Hepatocyte (in vitro differentiated cells): ENCODE data around the gene ST8SIA5. TPM values are rescaled to one million over a fixed set of nuclear protein-coding genes. Genes with fewer than 3 reads are reported as not detected.

Experiments
- DNase-seq: peaks from one replicate; pipeline ENCODE4 v3.0.0-alpha.2; 2016; ENCODE audit warnings: low spot score
- H2AFZ ChIP-seq: fragments of 200-600 bp; sonication (generic); 2 replicates; pipeline ENCODE4 v1.6.0; 2016; ENCODE audit warnings: antibody characterized with exemption, mild to moderate bottlenecking
- H3K27ac ChIP-seq: fragments of 200-600 bp; sonication (generic); 2 replicates; pipeline ENCODE4 v1.5.1; 2016; ENCODE audit warnings: mild to moderate bottlenecking
- H3K27me3 ChIP-seq: fragments of 200-600 bp; sonication (generic); 2 replicates; pipeline ENCODE4 v1.6.1; 2016
- H3K36me3 ChIP-seq: fragments of 200-600 bp; sonication (generic); replicated peaks from 2 replicates; pipeline ENCODE4 v1.5.1; 2016; ENCODE audit warnings: low read depth; ENCODE audit not compliant: insufficient read depth
- H3K4me1 ChIP-seq: fragments of 200-600 bp; sonication (generic); 2 replicates; pipeline ENCODE4 v1.5.1; 2016; ENCODE audit warnings: mild to moderate bottlenecking, moderate library complexity; ENCODE audit not compliant: insufficient read depth
- H3K4me2 ChIP-seq: fragments of 200-600 bp; sonication (generic); 2 replicates; pipeline ENCODE4 v1.6.0; 2016
- H3K4me3 ChIP-seq: fragments of 200-600 bp; sonication (generic); 2 replicates; pipeline ENCODE4 v1.5.1; 2016; ENCODE audit warnings: mild to moderate bottlenecking
- H3K79me2 ChIP-seq: fragments of 200-600 bp; sonication (generic); 2 replicates; pipeline ENCODE4 v1.6.0; 2017; ENCODE audit warnings: mild to moderate bottlenecking
- H3K9me2 ChIP-seq: fragments of 200-600 bp; sonication (generic); replicated peaks from 2 replicates; pipeline ENCODE4 v1.6.0; 2017; ENCODE audit warnings: mild to moderate bottlenecking; ENCODE audit not compliant: insufficient read depth
- H3K9me3 ChIP-seq: fragments of 200-600 bp; sonication (generic); 2 replicates; pipeline ENCODE4 v1.5.1; 2016; ENCODE audit warnings: low read depth, mild to moderate bottlenecking
- H4K20me1 ChIP-seq: fragments of 200-600 bp; sonication (generic); 2 replicates; pipeline ENCODE4 v1.6.0; 2016; ENCODE audit warnings: mild to moderate bottlenecking; ENCODE audit not compliant: insufficient read depth, poor library complexity, severe bottlenecking
- CTCF ChIP-seq: fragments of 200-600 bp; sonication (generic); IDR thresholded peaks from 2 replicates; pipeline ENCODE4 v1.5.1; 2016; ENCODE audit warnings: antibody characterized with exemption, mild to moderate bottlenecking; ENCODE audit not compliant: poor library complexity
- EZH2 ChIP-seq: fragments of 200-600 bp; sonication (generic); IDR thresholded peaks from 2 replicates; pipeline ENCODE4 v1.6.1; 2016; ENCODE audit warnings: antibody characterized with exemption, mild to moderate bottlenecking, borderline replicate concordance
- EZH2phosphoT487 ChIP-seq: fragments of 200-600 bp; sonication (generic); IDR thresholded peaks from one replicate; pipeline ENCODE4 v1.6.1; 2018; ENCODE audit warnings: antibody characterized with exemption, mild to moderate bottlenecking, low read depth, moderate library complexity; ENCODE audit not compliant: unreplicated experiment, severe bottlenecking
- WGBS: methylation state at CpG from one replicate; pipeline ENCODE4 v1.1.6; 2016; ENCODE audit warnings: low lambda C conversion rate; ENCODE audit errors: missing lambda C conversion rate; 5-methylcytosine and 5-hydroxymethylcytosine counted together
- polyA plus RNA-seq: library from polyadenylated mRNA; unstranded; fragments of >200 nt; fragmentation: Nextera tagmentation; extraction: Ambion mirVana; gene quantifications from 2 replicates; pipeline ENCODE4 v1.2.1, GENCODE V29; 2016
- total RNA-seq: library from RNA; depleted of rRNA; stranded (reverse); fragments of >200 nt; gene quantifications from 2 replicates; pipeline ENCODE4 v1.2.3, GENCODE V29; 2014

The ST8SIA5 gene
- total and polyA plus RNA-seq, 2 experiments from 2014 or later, result 0.76 TPM; not detected in 1

- H3K9me2 ChIP-seq, result no peaks in the 10 kb centered on the region
- no peaks in the 10 kb centered on the region for H3K9me3 ChIP-seq
- TF ChIP-seq EZH2phosphoT487 (no peak), EZH2 (no peak), CTCF (no peak)
- H3K4me2 ChIP-seq, result no peak overlapping the region
- no peak overlapping the region for H3K4me3 ChIP-seq
- no peaks in the 10 kb centered on the region for H4K20me1 ChIP-seq
- H3K79me2 ChIP-seq, result no peaks in the 10 kb centered on the region
- no peak overlapping the region for H2AFZ ChIP-seq
- no peaks in the 10 kb centered on the region for H3K4me1 ChIP-seq
- H3K36me3 ChIP-seq, result no peaks in the 10 kb centered on the region
- H3K27me3 ChIP-seq, result peaks cover 11% of the 10 kb centered on the region
- 82% methylated on average over 7 of the region's 7 CpGs for WGBS
- no peak for DNase-seq
- no peak overlapping the region for H3K27ac ChIP-seq
Measured at GRCh38 chr18:46646468-46646867, 110.4 kb downstream of the ST8SIA5 start.

DNA sequence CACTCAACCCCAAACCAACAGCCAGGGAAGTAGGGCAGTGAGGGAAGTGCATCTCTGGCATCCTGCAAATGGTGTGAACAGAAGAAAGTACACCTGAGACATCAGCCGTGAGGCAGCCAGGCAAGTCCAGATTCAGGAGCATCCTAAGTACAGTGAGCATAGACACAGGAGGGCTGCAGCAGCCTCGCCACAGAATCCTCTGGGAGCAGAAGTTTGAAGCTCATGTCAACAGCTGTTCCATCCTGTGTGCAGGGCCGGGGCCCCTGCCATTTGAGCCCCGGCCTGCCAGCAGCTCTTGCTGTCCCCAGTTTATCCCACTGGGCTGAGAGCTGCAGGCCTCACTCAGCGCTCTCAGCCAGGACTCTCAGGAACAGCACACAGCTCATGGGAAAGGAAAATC is 114.3 kb downstream of the ST8SIA5 start:
- WGBS, result 72% methylated on average over 5 of the region's 5 CpGs

GRCh38 chr18:46641917-46642316 is 114.9 kb downstream of the ST8SIA5 start:
- Histone ChIP-seq H3K27ac (no peak overlapping the region), H3K4me3 (no peak overlapping the region), H3K79me2 (no peaks in the 10 kb centered on the region), H3K9me3 (no peaks in the 10 kb centered on the region), H3K27me3 (no peaks in the 10 kb centered on the region), H3K36me3 (no peaks in the 10 kb centered on the region), H2AFZ (no peak overlapping the region), H3K4me2 (no peak overlapping the region), H3K4me1 (no peaks in the 10 kb centered on the region), H3K9me2 (no peaks in the 10 kb centered on the region), H4K20me1 (no peaks in the 10 kb centered on the region)
- 89% methylated on average over 7 of the region's 7 CpGs for WGBS
- DNase-seq, result no peak
- TF ChIP-seq EZH2, result no peak
- TF ChIP-seq EZH2phosphoT487, result no peak
- no peak for TF ChIP-seq CTCF

More for the DNA sequence above, 114.3 kb downstream of the ST8SIA5 start:
- no peaks in the 10 kb centered on the region for H3K36me3 ChIP-seq
- H3K9me3 ChIP-seq, result no peaks in the 10 kb centered on the region
- H2AFZ ChIP-seq, result no peak overlapping the region
- no peak overlapping the region for H3K4me2 ChIP-seq
- no peaks in the 10 kb centered on the region for H3K4me1 ChIP-seq
- H3K79me2 ChIP-seq, result no peaks in the 10 kb centered on the region
- DNase-seq, result no peak
- TF ChIP-seq EZH2phosphoT487, result no peak
- no peak for TF ChIP-seq CTCF
- no peak for TF ChIP-seq EZH2
- no peak overlapping the region for H3K27ac ChIP-seq
- no peaks in the 10 kb centered on the region for H3K9me2 ChIP-seq
- H3K4me3 ChIP-seq, result no peak overlapping the region
- no peaks in the 10 kb centered on the region for H3K27me3 ChIP-seq
- H4K20me1 ChIP-seq, result no peaks in the 10 kb centered on the region

DNA sequence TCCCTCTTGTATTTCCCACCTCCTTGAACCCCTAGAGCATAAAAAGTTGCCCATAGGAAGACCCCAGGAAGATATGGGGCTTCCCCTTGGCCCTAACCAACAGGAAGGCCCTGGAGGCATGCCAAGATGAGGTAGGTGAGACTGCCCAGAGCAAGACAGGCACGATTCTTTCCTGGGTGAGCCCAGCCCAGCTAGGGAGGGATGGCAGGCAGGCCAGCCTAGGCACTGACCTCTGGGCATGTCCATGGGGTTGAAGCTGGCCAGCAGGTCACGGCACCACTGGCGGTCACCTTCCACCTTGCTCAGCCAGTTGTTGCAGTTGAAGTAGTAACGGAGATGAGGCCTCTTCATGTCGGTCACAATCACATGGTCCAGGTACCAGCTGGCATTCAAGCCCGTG is 117.5 kb downstream of the ST8SIA5 start:
- Histone ChIP-seq H2AFZ (no peak overlapping the region), H3K36me3 (no peaks in the 10 kb centered on the region), H3K9me3 (no peaks in the 10 kb centered on the region), H3K9me2 (no peaks in the 10 kb centered on the region), H3K4me3 (no peak overlapping the region), H3K4me2 (no peak overlapping the region), H3K79me2 (no peaks in the 10 kb centered on the region), H4K20me1 (no peaks in the 10 kb centered on the region), H3K27me3 (no peaks in the 10 kb centered on the region), H3K27ac (no peak overlapping the region), H3K4me1 (no peaks in the 10 kb centered on the region)
- TF ChIP-seq CTCF (no peak), EZH2 (no peak), EZH2phosphoT487 (no peak)
- 95% methylated on average over 6 of the region's 6 CpGs for WGBS
- DNase-seq, result no peak
